Measurements from ENCODE around the gene PCNX2.

GRCh38 chr1:233038581-233038980, 256.9 kb downstream of the PCNX2 start:
- no peak for TF ChIP-seq ZFP37 (CRISPR knock-in tag; IDR thresholded peaks at IDR 0.05; ENCODE audit: borderline replicate concordance)
- no peak for TF ChIP-seq ZNF672 (CRISPR knock-in tag; IDR thresholded peaks at IDR 0.05)
